SU-DHL-6 (cell line): Measurements from ENCODE around the gene FOXO6.

Experiments used
- H2AFZ ChIP-seq: fragments of 200-600 bp; sonication (generic); 2 replicates; pipeline ENCODE4 v1.6.1; 2014; ENCODE audit warnings: low read depth, mild to moderate bottlenecking, moderate library complexity, mixed read lengths, antibody characterized with exemption, low read length; ENCODE audit not compliant: severe bottlenecking
- H3F3A ChIP-seq: fragments of 200-600 bp; shearing (Covaris generic); 2 replicates; pipeline ENCODE4 v1.6.0; 2016; ENCODE audit warnings: antibody characterized with exemption, mild to moderate bottlenecking; ENCODE audit not compliant: insufficient read depth
- H3K27ac ChIP-seq: fragments of 200-600 bp; sonication (generic); 2 replicates; pipeline ENCODE4 v1.5.1; 2016; ENCODE audit warnings: low read depth, mild to moderate bottlenecking, low read length, moderate library complexity, mixed read lengths
- H3K27me3 ChIP-seq: fragments of 200-600 bp; sonication (generic), shearing (Covaris generic); 2 replicates; pipeline ENCODE4 v1.6.0; 2014; ENCODE audit warnings: mild to moderate bottlenecking, low read length
- H3K36me3 ChIP-seq: fragments of 200-600 bp; sonication (generic); 2 replicates; pipeline ENCODE4 v1.6.1; 2014; ENCODE audit warnings: mild to moderate bottlenecking, low read length, mixed read lengths
- H3K4me2 ChIP-seq: fragments of 300-600, 200-600 bp; shearing (Covaris generic), sonication (generic); 2 replicates; pipeline ENCODE4 v1.6.0; 2014; ENCODE audit warnings: low read length, low read depth, mild to moderate bottlenecking; ENCODE audit not compliant: poor library complexity, severe bottlenecking
- H3K4me3 ChIP-seq: fragments of 200-600 bp; sonication (generic); 2 replicates; pipeline ENCODE4 v1.5.1; 2014; ENCODE audit warnings: antibody characterized with exemption, low read length, mild to moderate bottlenecking, mixed read lengths; ENCODE audit not compliant: insufficient read depth, poor library complexity, severe bottlenecking
- H3K79me2 ChIP-seq: fragments of 200-600 bp; sonication (generic); 2 replicates; pipeline ENCODE4 v1.6.1; 2014; ENCODE audit warnings: mild to moderate bottlenecking, low read length, moderate library complexity; ENCODE audit not compliant: insufficient read depth
- H3K9ac ChIP-seq: fragments of 200-600 bp; sonication (generic); 2 replicates; pipeline ENCODE4 v1.7.0; 2014; ENCODE audit warnings: mild to moderate bottlenecking, low read length
- H3K9me2 ChIP-seq: fragments of 200-600 bp; sonication (generic); replicated peaks from 2 replicates; pipeline ENCODE4 v1.6.1; 2014; ENCODE audit warnings: low read length; ENCODE audit not compliant: insufficient read depth
- H3K9me3 ChIP-seq: fragments of 200-600 bp; sonication (generic); 2 replicates; pipeline ENCODE4 v1.6.1; 2014; ENCODE audit warnings: low read length, mixed read lengths; ENCODE audit not compliant: insufficient read depth
- H4K20me1 ChIP-seq: fragments of 200-600 bp; sonication (generic); 2 replicates; pipeline ENCODE4 v1.6.1; 2014; ENCODE audit warnings: low read depth, mild to moderate bottlenecking, antibody characterized with exemption, low read length, moderate library complexity, mixed read lengths
- EZH2phosphoT487 ChIP-seq: fragments of 200-600 bp; sonication (generic), shearing (Covaris generic); conservative IDR thresholded peaks from 2 replicates; pipeline ENCODE4 v1.6.1; 2018; ENCODE audit warnings: mild to moderate bottlenecking, antibody characterized with exemption, low read length, moderate library complexity, mixed read lengths
- TF ChIP-seq, protein P1 (sequence below): fragments of 200-600 bp; sonication (generic); IDR thresholded peaks from one replicate; pipeline ENCODE4 v1.5.1; 2017; ENCODE audit warnings: antibody characterized with exemption, mild to moderate bottlenecking, low read length, moderate library complexity; ENCODE audit not compliant: insufficient read depth, poor library complexity, severe bottlenecking

FOXO6 gene

DNA sequence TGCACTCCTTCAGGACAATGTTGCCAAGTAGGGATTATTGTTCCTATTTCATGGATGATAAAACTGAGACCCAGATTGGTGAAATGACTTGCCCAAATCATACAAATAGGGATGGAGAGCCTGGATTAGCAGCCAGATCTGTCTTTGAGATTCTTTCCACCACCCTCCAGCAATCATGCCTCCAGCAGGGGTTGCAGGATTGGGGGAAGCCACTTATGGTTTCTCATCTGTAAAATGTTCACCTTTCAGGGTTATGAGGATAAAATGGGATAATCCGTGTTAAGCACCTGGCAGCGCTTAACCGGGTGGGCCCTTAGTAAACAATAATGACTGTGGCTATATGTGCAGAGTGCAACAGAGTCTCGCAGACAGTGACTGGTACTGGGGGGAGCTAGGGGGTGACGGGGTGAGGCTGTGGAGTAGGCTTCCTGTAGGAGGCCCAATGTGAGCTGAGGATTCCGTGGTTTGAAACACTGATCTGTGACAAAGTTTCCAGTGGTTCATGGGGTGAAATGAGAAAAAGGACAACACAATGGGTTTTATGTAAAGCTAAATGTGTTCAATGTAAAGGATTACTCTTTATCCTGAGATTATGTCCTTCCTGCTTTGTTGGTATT, 33.7 kb upstream of the FOXO6 start:
- Histone ChIP-seq H3K4me2 (no peak overlapping the region), H4K20me1 (no peaks in the 10 kb centered on the region), H3F3A (no peaks in the 10 kb centered on the region), H3K36me3 (no peaks in the 10 kb centered on the region), H3K27me3 (no peaks in the 10 kb centered on the region), H3K9me3 (no peaks in the 10 kb centered on the region), H3K9me2 (no peaks in the 10 kb centered on the region), H2AFZ (no peak overlapping the region), H3K79me2 (no peaks in the 10 kb centered on the region), H3K27ac (no peak overlapping the region), H3K4me3 (no peak overlapping the region), H3K9ac (no peak overlapping the region)
- TF ChIP-seq EZH2phosphoT487 = no peak
- TF ChIP-seq, protein P1, sequence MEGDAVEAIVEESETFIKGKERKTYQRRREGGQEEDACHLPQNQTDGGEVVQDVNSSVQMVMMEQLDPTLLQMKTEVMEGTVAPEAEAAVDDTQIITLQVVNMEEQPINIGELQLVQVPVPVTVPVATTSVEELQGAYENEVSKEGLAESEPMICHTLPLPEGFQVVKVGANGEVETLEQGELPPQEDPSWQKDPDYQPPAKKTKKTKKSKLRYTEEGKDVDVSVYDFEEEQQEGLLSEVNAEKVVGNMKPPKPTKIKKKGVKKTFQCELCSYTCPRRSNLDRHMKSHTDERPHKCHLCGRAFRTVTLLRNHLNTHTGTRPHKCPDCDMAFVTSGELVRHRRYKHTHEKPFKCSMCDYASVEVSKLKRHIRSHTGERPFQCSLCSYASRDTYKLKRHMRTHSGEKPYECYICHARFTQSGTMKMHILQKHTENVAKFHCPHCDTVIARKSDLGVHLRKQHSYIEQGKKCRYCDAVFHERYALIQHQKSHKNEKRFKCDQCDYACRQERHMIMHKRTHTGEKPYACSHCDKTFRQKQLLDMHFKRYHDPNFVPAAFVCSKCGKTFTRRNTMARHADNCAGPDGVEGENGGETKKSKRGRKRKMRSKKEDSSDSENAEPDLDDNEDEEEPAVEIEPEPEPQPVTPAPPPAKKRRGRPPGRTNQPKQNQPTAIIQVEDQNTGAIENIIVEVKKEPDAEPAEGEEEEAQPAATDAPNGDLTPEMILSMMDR = no peak

DNA sequence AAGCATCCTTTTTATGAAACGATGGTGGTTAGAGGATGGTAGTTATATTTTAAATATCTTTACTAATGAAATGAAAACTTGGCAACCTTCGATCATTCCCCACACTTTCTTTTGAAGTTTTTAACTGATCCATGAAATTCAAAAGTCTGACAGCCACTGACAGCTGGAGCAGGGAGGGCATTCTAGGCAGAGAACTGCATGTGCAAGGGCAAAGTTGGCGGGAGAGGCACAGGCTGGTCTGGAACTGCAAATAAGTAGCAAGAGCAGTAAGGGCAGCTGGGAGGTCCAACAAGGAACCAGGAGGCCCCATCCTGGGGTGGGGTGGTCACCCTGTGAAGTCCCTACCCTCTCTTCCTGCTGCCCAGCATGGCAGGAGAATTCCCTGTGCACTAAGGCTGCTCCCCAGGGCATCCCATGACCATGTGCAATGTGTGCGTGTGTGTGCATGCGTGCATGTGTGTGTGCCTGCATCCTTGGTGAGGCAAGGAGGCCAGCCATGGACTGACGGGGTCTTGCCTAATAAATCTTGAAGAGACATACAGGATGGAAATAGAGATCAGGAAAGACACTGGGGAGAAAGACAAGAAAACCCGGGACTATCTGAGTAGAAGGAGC, 33.1 kb upstream of the FOXO6 start:
- TF ChIP-seq, protein P1 = no peak
- TF ChIP-seq EZH2phosphoT487 = no peak
- H3K9ac ChIP-seq = no peak overlapping the region

DNA sequence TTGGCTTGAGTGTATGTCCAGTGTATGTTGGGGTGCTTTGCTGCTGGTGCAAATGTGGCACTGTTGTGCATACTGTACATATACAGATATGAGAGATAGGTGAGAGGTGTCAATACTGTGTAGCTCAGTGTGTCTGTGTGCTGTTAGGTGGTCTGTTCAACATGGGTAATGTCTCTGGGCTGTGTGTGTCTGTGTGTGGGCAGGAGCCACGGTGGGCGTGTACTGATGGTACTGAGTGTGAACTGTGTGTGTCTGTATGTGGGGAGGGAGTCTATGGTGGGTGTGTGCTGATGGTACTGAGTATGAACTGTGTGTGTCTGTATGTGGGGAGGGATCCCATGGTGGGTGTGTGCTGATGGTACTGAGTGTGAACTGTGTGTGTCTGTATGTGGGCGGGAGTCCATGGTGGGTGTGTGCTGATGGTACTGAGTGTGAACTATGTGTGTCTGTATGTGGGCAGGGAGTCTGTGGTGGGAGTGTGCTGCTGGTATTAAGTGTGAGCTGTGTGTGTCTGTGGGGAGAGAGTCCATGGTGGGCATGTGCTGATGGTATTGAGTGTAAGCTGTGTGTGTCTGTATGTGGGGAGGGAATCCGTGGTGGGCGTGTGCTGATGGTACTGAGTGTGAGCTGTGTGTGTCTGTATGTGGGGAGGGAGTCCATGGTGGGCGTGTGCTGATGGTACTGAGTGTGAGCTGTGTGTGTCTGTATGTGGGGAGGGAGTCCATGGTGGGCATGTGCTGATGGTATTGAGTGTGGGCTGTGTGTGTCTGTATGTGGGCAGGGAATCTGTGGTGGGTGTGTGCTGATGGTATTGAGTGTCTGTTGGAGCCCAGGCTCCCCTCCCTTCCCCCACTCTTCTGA, 32.2 kb upstream of the FOXO6 start:
- no peaks in the 10 kb centered on the region for H3K36me3 ChIP-seq
- no peak overlapping the region for H3K9ac ChIP-seq
- H3K27ac ChIP-seq = no peak overlapping the region
- H3F3A ChIP-seq = no peaks in the 10 kb centered on the region
- TF ChIP-seq, protein P1 = no peak
- TF ChIP-seq EZH2phosphoT487 = no peak
- H3K9me2 ChIP-seq = no peaks in the 10 kb centered on the region
- no peak overlapping the region for H3K4me3 ChIP-seq
- H3K4me2 ChIP-seq = no peak overlapping the region
- no peaks in the 10 kb centered on the region for H4K20me1 ChIP-seq
- no peak overlapping the region for H2AFZ ChIP-seq
- H3K9me3 ChIP-seq = no peaks in the 10 kb centered on the region
- no peaks in the 10 kb centered on the region for H3K79me2 ChIP-seq
- H3K27me3 ChIP-seq = no peaks in the 10 kb centered on the region

More for the DNA sequence above, 33.1 kb upstream of the FOXO6 start:
- no peaks in the 10 kb centered on the region for H3F3A ChIP-seq
- no peak overlapping the region for H3K4me3 ChIP-seq
- H3K4me2 ChIP-seq = no peak overlapping the region
- H3K36me3 ChIP-seq = no peaks in the 10 kb centered on the region
- no peak overlapping the region for H2AFZ ChIP-seq
- H3K79me2 ChIP-seq = no peaks in the 10 kb centered on the region
- no peaks in the 10 kb centered on the region for H4K20me1 ChIP-seq
- no peaks in the 10 kb centered on the region for H3K9me2 ChIP-seq
- H3K27me3 ChIP-seq = no peaks in the 10 kb centered on the region
- H3K9me3 ChIP-seq = no peaks in the 10 kb centered on the region
- no peak overlapping the region for H3K27ac ChIP-seq
